GM12865 (cell line): ENCODE data around the gene ATF5.

Experiments
- DNase-seq: peaks from one replicate; pipeline ENCODE4 v3.0.0; 2010; ENCODE audit warnings: low read depth
- H3K4me3 ChIP-seq: 2 replicates; pipeline ENCODE4 v1.5.1; 2011; ENCODE audit warnings: mild to moderate bottlenecking, low read depth, low read length, control low read depth
- TF ChIP-seq, protein P1 (sequence below): IDR thresholded peaks from 2 replicates; pipeline ENCODE4 v1.5.1; 2011; ENCODE audit warnings: low read length, control low read depth, low read depth, inconsistent platforms; ENCODE audit not compliant: insufficient read depth; ENCODE audit errors: missing control alignments

The ATF5 gene

DNA sequence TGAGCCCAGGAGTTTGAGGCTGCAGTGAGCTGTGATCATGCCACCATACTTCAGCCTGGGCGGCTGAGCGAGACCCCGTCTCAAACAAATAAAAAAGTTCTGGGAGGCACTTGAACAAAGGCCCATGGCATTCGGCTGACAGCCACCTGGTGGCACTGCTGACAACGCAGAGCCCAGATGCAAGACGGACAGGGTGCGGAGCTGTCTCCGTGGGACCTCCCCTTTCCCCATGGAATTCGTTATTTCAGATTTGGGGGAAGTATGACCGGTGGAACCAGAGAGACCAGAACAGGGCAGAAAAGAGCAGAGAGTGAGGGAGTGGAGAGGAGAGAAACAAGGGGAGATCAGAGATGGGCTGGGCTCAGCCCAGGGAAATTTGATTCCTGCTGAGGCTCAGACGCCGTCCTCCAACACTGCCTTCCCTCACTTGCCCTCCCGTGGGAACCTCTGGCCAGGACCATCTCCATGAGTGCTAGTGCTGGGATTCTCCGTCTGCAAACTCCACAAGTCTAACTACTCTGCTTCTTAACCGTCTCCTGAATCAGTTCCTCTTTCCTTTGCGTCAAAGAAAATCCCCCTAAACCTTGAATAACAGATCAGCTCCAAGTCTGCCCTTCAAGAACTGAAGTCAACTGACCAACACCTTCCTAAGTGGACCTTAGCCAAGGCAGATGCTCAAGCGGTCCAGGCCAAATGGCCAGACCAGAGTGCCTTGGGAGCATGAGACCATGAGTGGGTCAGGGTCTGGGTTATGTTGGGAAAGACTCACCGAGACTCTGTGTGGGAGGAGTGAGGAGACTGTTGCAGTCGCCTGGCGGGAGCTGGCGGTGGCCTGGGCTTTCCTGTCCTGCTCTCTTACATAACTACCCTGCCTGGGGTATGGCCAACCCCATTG lies 11.9 kb upstream of the ATF5 start:
- no peak overlapping the region for H3K4me3 ChIP-seq
- TF ChIP-seq, protein P1, sequence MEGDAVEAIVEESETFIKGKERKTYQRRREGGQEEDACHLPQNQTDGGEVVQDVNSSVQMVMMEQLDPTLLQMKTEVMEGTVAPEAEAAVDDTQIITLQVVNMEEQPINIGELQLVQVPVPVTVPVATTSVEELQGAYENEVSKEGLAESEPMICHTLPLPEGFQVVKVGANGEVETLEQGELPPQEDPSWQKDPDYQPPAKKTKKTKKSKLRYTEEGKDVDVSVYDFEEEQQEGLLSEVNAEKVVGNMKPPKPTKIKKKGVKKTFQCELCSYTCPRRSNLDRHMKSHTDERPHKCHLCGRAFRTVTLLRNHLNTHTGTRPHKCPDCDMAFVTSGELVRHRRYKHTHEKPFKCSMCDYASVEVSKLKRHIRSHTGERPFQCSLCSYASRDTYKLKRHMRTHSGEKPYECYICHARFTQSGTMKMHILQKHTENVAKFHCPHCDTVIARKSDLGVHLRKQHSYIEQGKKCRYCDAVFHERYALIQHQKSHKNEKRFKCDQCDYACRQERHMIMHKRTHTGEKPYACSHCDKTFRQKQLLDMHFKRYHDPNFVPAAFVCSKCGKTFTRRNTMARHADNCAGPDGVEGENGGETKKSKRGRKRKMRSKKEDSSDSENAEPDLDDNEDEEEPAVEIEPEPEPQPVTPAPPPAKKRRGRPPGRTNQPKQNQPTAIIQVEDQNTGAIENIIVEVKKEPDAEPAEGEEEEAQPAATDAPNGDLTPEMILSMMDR = peak; percentile 26
- DNase-seq = no peak

DNA sequence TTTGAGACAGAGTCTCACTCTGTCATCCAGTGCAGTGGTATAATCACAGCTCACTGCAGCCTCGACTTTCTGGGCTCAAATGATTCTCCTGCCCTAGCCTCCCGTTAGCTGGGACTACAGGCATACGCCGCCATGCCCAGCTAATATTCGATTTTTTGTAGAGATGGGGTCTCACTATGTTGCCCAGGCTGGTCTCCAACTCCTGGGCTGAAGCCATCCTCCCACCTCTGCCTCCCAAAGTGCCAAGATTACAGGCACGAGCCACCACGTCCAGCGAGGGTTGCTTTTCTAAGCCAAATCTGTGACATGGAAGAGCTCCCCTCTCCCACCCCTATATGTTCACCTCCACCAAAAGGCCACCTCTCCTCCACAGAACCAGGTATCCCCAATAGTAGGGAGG lies 10.9 kb upstream of the ATF5 start:
- DNase-seq = no peak
- H3K4me3 ChIP-seq = no peak overlapping the region
- TF ChIP-seq, protein P1 = no peak

DNA sequence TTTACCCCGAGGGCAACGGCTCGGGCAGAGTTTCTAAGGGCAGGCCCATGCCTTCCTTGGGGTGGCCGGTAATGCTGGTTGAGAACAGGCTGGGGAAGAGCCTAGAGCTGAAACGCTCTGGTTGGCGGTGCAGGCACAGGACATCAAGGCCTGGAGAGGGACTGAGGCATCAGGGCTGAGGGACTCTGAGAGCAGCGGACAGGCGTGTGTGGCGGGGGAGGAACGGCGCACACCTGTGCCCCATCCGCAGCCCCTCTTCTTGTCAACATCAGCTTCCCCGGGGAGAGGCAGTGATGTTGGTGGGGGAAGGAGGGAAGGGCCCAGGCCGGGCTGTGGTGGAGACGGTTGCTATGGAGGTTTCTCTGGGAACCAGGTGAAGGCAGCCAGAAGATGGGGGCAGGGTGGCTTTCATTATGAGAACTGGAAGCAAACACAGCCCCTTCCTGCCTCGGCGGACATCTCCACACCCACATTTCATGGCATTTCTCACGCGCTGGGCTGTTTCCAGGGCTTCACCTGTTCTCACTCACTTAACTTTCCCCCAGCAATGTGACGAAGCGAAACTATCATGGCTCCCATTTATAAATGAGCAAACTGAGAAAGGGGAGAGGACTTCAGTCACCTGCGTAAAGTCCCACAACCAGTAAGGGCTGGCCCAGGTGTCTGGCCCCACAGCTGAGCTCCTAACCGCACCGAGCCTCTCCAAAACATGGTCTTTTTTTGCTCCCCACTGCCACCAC lies 8.2 kb upstream of the ATF5 start:
- H3K4me3 ChIP-seq = no peak overlapping the region
- no peak for DNase-seq
- TF ChIP-seq, protein P1 = no peak

DNA sequence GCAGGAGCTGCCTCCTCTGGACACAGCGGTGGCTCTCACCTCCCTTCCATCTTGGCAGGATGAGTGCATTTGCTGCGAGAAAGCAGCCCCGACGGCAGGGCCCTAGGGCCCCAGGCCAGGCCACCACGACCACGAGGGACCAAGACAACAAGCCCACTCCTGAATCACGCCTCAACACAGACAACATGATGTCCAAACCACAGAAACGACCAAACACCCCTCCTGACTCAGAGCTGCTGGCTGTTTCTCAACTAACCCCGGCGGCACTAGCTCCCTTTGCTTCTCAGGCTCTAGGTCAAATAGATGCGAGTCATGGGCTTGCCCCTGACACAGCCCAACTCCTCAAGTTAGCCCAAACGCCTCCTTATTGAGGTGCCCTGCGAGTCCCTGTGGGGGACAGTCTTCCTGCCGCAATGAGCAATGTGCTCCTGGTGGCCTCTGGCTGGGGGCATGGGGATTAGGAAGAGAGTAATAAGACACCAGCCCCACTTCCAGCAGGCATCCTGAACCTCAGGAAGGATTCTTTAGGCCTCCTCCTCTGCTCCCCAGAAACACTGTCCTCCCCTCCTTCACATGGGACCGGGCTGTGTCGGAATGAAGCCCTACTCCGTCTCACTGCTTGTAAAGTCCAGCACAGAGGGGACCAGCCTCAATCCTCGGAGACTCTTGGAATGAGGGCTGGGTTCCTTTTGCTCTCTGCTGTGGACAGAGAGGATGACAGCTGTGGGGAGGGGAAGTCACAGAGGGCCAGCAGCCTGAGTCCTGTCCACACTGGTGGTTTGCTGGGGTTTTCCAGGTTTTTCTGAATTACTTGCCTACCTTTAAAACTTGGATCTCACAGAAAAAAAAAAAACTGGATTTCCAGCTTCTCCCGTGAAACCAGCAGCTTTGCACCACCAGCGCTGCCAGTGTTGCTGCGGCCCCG lies 6.9 kb upstream of the ATF5 start:
- no peak overlapping the region for H3K4me3 ChIP-seq
- TF ChIP-seq, protein P1 = no peak

DNA sequence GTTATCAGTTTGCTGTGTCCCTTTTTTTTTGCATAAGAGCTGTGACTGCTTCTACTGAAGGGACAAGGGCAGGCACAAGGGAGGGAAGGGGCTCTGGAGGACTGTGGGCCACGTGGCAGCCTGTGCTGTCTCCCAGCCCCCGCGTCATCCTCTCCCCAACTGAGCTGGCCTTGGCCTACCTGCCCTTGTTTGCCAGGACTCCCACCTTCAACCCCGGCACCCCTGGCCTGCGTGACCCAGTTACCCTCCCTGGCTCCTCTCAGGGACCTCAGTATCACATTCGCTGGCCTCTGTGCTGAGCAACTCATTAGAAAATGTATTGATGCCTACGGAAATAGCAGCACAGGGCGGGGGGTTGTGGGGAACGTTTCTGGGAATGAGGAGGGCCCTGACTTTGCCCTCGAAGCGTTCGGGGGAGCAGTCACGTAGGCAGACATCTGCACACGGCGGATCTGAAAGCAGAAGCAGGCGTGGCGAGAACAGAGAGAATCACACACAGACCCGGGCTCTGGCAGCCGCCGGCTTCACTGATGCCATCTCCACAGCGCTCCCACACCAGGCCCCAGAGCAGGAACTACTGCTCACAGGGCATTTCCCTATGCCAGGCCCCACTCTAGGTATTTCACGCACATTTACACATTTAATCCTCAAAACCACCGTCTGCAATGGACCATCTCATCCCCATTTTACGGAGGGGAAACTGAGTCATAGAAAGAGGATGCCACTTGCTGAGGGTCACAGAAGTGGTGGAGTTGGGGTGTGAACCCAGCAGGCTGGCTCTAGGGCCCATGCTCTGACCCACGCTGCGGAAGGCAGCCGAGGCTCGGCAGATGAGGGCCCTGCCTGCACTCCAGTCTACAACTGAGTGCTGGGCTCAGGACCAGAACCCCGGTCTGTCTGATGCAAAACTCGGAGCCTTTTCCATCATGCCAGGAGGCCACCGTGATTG lies 5.7 kb upstream of the ATF5 start:
- DNase-seq = no peak
- no peak overlapping the region for H3K4me3 ChIP-seq
- TF ChIP-seq, protein P1 = no peak

More for the DNA sequence above, 6.9 kb upstream of the ATF5 start:
- DNase-seq = no peak
